HCT116 (cell line): ENCODE results near the gene CDH4.

ENCODE experiments used
- EZH2phosphoT487 ChIP-seq: fragments of 200-600 bp; IDR thresholded peaks from 2 replicates; pipeline ENCODE4 v1.6.1; 2018; ENCODE audit warnings: antibody characterized with exemption, borderline replicate concordance
- POLR2A ChIP-seq: IDR thresholded peaks from 2 replicates; pipeline ENCODE4 v1.7.0; 2011; ENCODE audit warnings: borderline replicate concordance; ENCODE audit not compliant: insufficient read depth, insufficient read length; ENCODE audit errors: extremely low read depth
- TF ChIP-seq, protein P1 (sequence below), 3 experiments: fragments of 200-600 bp in 1 of 3; sonication (generic) in 1 of 3; IDR thresholded peaks in 2 of 3; conservative IDR thresholded peaks in 1 of 3; 2 replicates each; pipeline ENCODE4 v1.5.1; 2012 to 2017; ENCODE audit warnings: low read depth in 2 of 3, low read length in 2 of 3, antibody characterized with exemption in 1 of 3, borderline replicate concordance in 1 of 3, control low read depth in 1 of 3, mild to moderate bottlenecking in 1 of 3, mixed read lengths in 1 of 3, mixed run types in 1 of 3, moderate library complexity in 1 of 3; ENCODE audit not compliant: insufficient read depth in 1 of 3

DNA sequence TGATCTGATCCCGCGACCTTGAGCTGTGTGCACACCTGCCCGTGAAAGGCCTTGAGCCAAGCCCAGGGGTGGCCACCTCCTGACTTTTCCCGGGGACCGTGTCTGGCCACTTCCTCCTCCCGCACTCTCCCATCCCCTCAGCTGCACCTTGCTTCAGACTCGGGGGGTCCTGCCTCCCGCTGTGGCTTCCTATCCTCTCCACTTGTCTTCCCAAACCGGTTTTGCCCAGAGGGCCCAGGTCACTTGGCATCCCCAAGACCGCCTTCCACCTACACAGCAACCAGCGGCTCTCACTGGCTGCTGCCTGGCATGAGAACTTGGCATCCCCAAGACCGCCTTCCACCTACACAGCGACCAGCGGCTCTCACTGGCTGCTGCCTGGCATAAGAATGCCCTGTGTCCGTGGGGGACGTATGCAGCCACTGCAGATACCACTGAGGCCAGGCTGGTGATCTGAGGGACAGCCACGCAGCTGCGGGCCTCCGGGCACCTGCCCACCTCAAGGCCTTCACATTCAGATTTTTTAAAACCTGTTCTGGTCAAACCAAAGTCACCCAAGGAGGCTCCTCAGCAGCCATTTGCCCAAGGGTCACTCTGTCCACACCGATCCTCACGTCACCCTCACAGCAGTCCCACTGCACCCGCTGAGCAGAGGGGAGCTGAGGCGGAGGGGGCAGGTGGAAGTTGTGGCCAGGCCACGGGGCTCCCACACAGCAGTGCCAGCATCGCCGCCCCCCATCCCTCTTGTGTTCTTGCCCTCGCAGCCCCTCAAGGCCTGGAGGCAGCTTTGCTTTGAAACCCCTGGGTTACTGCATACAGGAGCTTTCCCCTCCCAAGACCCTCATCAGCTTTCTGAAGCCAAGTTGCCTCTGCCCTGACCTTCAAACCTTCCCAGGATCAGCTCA is 568.1 kb downstream of the CDH4 start:
- no peak for TF ChIP-seq EZH2phosphoT487
- TF ChIP-seq, protein P1, sequence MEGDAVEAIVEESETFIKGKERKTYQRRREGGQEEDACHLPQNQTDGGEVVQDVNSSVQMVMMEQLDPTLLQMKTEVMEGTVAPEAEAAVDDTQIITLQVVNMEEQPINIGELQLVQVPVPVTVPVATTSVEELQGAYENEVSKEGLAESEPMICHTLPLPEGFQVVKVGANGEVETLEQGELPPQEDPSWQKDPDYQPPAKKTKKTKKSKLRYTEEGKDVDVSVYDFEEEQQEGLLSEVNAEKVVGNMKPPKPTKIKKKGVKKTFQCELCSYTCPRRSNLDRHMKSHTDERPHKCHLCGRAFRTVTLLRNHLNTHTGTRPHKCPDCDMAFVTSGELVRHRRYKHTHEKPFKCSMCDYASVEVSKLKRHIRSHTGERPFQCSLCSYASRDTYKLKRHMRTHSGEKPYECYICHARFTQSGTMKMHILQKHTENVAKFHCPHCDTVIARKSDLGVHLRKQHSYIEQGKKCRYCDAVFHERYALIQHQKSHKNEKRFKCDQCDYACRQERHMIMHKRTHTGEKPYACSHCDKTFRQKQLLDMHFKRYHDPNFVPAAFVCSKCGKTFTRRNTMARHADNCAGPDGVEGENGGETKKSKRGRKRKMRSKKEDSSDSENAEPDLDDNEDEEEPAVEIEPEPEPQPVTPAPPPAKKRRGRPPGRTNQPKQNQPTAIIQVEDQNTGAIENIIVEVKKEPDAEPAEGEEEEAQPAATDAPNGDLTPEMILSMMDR (IDR thresholded peaks at IDR 0.05 in 2 of 3, conservative IDR thresholded peaks at IDR 0.05 in 1 of 3; ENCODE audit: borderline replicate concordance in 1 of 3, insufficient read depth in 1 of 3, low read depth in 2 of 3, low read length in 2 of 3): no peak
- TF ChIP-seq POLR2A: no peak
